Measurements from ENCODE around the gene ERMN.
"Not testable (repeated sequence)": the region's sequence is repeated elsewhere in the genome, so short reads cannot be mapped to it uniquely, and the experiment has no call there.

ERMN gene

GRCh38 chr2:157301307-157301706 is 24.3 kb downstream of the ERMN start:
- TF ChIP-seq Cebpa-rat (IDR thresholded peaks at IDR 0.05), result no peak
- Histone ChIP-seq H3K27ac (no peak overlapping the region), H3K4me2 (no peak overlapping the region), H3K9me3 (no peaks in the 10 kb centered on the region), H3K4me1 (no peaks in the 10 kb centered on the region), H3K27me3 (no peaks in the 10 kb centered on the region), H3K9ac (no peak overlapping the region), H3K4me3 (no peak overlapping the region), H3K36me3 (no peaks in the 10 kb centered on the region), H4K20me1 (no peaks in the 10 kb centered on the region)

- no peak for TF ChIP-seq Cebpa-rat (IDR thresholded peaks at IDR 0.05)
- no peak overlapping the region for H3K27ac ChIP-seq
- H4K20me1 ChIP-seq, result no peaks in the 10 kb centered on the region
- no peak overlapping the region for H3K4me2 ChIP-seq
- H3K4me3 ChIP-seq, result no peak overlapping the region
- H3K27me3 ChIP-seq, result no peaks in the 10 kb centered on the region
- H3K4me1 ChIP-seq, result no peaks in the 10 kb centered on the region
- H3K9me3 ChIP-seq, result no peaks in the 10 kb centered on the region
- H3K9ac ChIP-seq, result no peak overlapping the region
- H3K36me3 ChIP-seq, result no peaks in the 10 kb centered on the region
These were observed 28.7 kb downstream of the ERMN start for GRCh38 chr2:157296958-157297357.

- Histone ChIP-seq H3K4me2 (no peak overlapping the region), H3K27ac (no peak overlapping the region), H4K20me1 (no peaks in the 10 kb centered on the region), H3K4me1 (no peaks in the 10 kb centered on the region), H3K27me3 (no peaks in the 10 kb centered on the region), H3K36me3 (no peaks in the 10 kb centered on the region), H3K4me3 (no peak overlapping the region), H3K9me3 (no peaks in the 10 kb centered on the region), H3K9ac (no peak overlapping the region)
- TF ChIP-seq Cebpa-rat (IDR thresholded peaks at IDR 0.05), result no peak
These were observed 29.1 kb downstream of the ERMN start for GRCh38 chr2:157296490-157296889.

- TF ChIP-seq Cebpa-rat (IDR thresholded peaks at IDR 0.05), result no peak
These were observed 32.8 kb downstream of the ERMN start for GRCh38 chr2:157292853-157293252.

GRCh38 chr2:157291018-157291417 is 34.6 kb downstream of the ERMN start:
- Histone ChIP-seq H3K4me3 (no peak overlapping the region), H3K9me3 (no peaks in the 10 kb centered on the region), H3K27me3 (no peaks in the 10 kb centered on the region), H4K20me1 (no peaks in the 10 kb centered on the region), H3K27ac (no peak overlapping the region), H3K36me3 (no peaks in the 10 kb centered on the region), H3K4me2 (no peak overlapping the region), H3K4me1 (no peaks in the 10 kb centered on the region), H3K9ac (no peak overlapping the region)
- TF ChIP-seq Cebpa-rat (IDR thresholded peaks at IDR 0.05), result no peak

More at GRCh38 chr2:157292853-157293252, 32.8 kb downstream of the ERMN start:
- Histone ChIP-seq H3K9me3 (no peaks in the 10 kb centered on the region), H3K4me3 (no peak overlapping the region), H3K27me3 (no peaks in the 10 kb centered on the region), H3K9ac (no peak overlapping the region), H3K36me3 (no peaks in the 10 kb centered on the region), H3K4me1 (no peaks in the 10 kb centered on the region), H4K20me1 (no peaks in the 10 kb centered on the region), H3K4me2 (no peak overlapping the region), H3K27ac (no peak overlapping the region)

GRCh38 chr2:157290525-157290924 is 35.1 kb downstream of the ERMN start:
- no peaks in the 10 kb centered on the region for H4K20me1 ChIP-seq
- no peaks in the 10 kb centered on the region for H3K4me1 ChIP-seq
- H3K27me3 ChIP-seq, result no peaks in the 10 kb centered on the region
- no peak overlapping the region for H3K27ac ChIP-seq
- no peaks in the 10 kb centered on the region for H3K36me3 ChIP-seq
- no peak overlapping the region for H3K4me2 ChIP-seq
- no peaks in the 10 kb centered on the region for H3K9me3 ChIP-seq
- H3K4me3 ChIP-seq, result no peak overlapping the region
- TF ChIP-seq Cebpa-rat (IDR thresholded peaks at IDR 0.05), result no peak
- H3K9ac ChIP-seq, result no peak overlapping the region

- no peak overlapping the region for H3K4me2 ChIP-seq
- no peaks in the 10 kb centered on the region for H3K27me3 ChIP-seq
- no peak overlapping the region for H3K4me3 ChIP-seq
- H4K20me1 ChIP-seq, result no peaks in the 10 kb centered on the region
- TF ChIP-seq Cebpa-rat (IDR thresholded peaks at IDR 0.05), result no peak
- H3K9me3 ChIP-seq, result no peaks in the 10 kb centered on the region
- no peak overlapping the region for H3K9ac ChIP-seq
- H3K36me3 ChIP-seq, result no peaks in the 10 kb centered on the region
- no peak overlapping the region for H3K27ac ChIP-seq
- no peaks in the 10 kb centered on the region for H3K4me1 ChIP-seq
These were observed 38.5 kb downstream of the ERMN start for GRCh38 chr2:157287160-157287559.

- H3K9me3 ChIP-seq, result 0 out of 2 replicates have a peak, but pooled peaks cover 2% of the 10 kb centered on the region
- no peak overlapping the region for H3K9ac ChIP-seq
- H3K4me3 ChIP-seq, result no peak overlapping the region
- no peak overlapping the region for H3K27ac ChIP-seq
- H4K20me1 ChIP-seq, result no peaks in the 10 kb centered on the region
- no peaks in the 10 kb centered on the region for H3K27me3 ChIP-seq
- no peak for TF ChIP-seq Cebpa-rat (IDR thresholded peaks at IDR 0.05)
- no peaks in the 10 kb centered on the region for H3K36me3 ChIP-seq
- no peak overlapping the region for H3K4me2 ChIP-seq
- no peaks in the 10 kb centered on the region for H3K4me1 ChIP-seq
These were observed 42.2 kb downstream of the ERMN start for GRCh38 chr2:157283468-157283867.

- 0 out of 2 replicates have a peak, but pooled peaks cover 2% of the 10 kb centered on the region for H3K9me3 ChIP-seq
These were observed 44.3 kb downstream of the ERMN start for GRCh38 chr2:157281316-157281715.

GRCh38 chr2:157279311-157279710 is 46.3 kb downstream of the ERMN start:
- H3K27ac ChIP-seq, H4K20me1 ChIP-seq, H3K4me1 ChIP-seq, H3K4me3 ChIP-seq, H3K9me3 ChIP-seq, H3K4me2 ChIP-seq, H3K36me3 ChIP-seq, H3K27me3 ChIP-seq, H3K9ac ChIP-seq: not testable (repeated sequence)

More at GRCh38 chr2:157281316-157281715, 44.3 kb downstream of the ERMN start:
- Histone ChIP-seq H3K27me3 (no peaks in the 10 kb centered on the region), H3K4me2 (no peak overlapping the region), H4K20me1 (no peaks in the 10 kb centered on the region), H3K36me3 (no peaks in the 10 kb centered on the region), H3K9ac (no peak overlapping the region), H3K4me1 (no peaks in the 10 kb centered on the region), H3K27ac (no peak overlapping the region), H3K4me3 (no peak overlapping the region)
- no peak for TF ChIP-seq Cebpa-rat (IDR thresholded peaks at IDR 0.05)

- Histone ChIP-seq H3K36me3 (no peaks in the 10 kb centered on the region), H3K4me3 (no peak overlapping the region), H3K9me3 (no peaks in the 10 kb centered on the region), H4K20me1 (no peaks in the 10 kb centered on the region), H3K27me3 (no peaks in the 10 kb centered on the region), H3K27ac (no peak overlapping the region), H3K4me1 (no peaks in the 10 kb centered on the region), H3K9ac (no peak overlapping the region), H3K4me2 (no peak overlapping the region)
- no peak for TF ChIP-seq Cebpa-rat (IDR thresholded peaks at IDR 0.05)
These were observed 53.9 kb downstream of the ERMN start for GRCh38 chr2:157271590-157272203.

Data from BLaER1 (cell line).